Measurements from ENCODE around the gene ZNF735. TPM values are rescaled to one million over a fixed set of nuclear protein-coding genes. Genes with fewer than 3 reads are reported as not detected.

ZNF735 gene
- total RNA-seq (2011; cell fraction: chromatin; rRNA removed; ENCODE audit: low replicate concordance) = not detected in 2 replicates
- not detected in 2 replicates for total RNA-seq (2011; cell fraction: nucleolus; rRNA removed)
- not detected in 2 replicates for total RNA-seq (2011; cell fraction: nucleoplasm; rRNA removed)
- total RNA-seq (2014; rRNA removed) = not detected in 2 replicates
- total RNA-seq (2014; rRNA removed; fragmentation: Illumina TruSeq; extraction: Trizol) = not detected in 2 replicates
- not detected in 2 replicates for total RNA-seq (2015; rRNA removed; fragmentation: Illumina TruSeq; extraction: Trizol)
- not detected in 2 replicates for total RNA-seq (2021)
- not detected in 2 replicates for polyA plus RNA-seq (2011; rRNA removed)
- polyA plus RNA-seq (2011; cell fraction: cytosol; rRNA removed) = not detected in 2 replicates
- not detected in 2 replicates for polyA plus RNA-seq (2011; cell fraction: nucleus; rRNA removed)
- polyA plus RNA-seq (2012) = not detected in 2 replicates
- polyA plus RNA-seq (2014; fragmentation: Illumina TruSeq; extraction: Trizol) = not detected in 2 replicates
- polyA plus RNA-seq (2014; fragmentation: Nextera tagmentation; extraction: Ambion mirVana) = not detected
- not detected in 2 replicates for polyA plus RNA-seq (2014; rRNA removed)
- polyA minus RNA-seq (2011; rRNA and poly(A)+ RNA removed) = not detected in 2 replicates
- polyA minus RNA-seq (2011; cell fraction: cytosol; rRNA and poly(A)+ RNA removed) = not detected in 2 replicates
- not detected in 2 replicates for polyA minus RNA-seq (2011; cell fraction: nucleus; rRNA and poly(A)+ RNA removed)
- not detected for Bru-seq, nascent RNA
- not detected for BruChase-seq, experiment 1, labeled RNA remaining after a 2-hour chase
- not detected for BruChase-seq, experiment 2, labeled RNA remaining after a 6-hour chase
- long read RNA-seq, experiment 1 = 0 reads
- long read RNA-seq, experiment 2 = 0 reads
- long read RNA-seq, experiment 3 = 0 reads

GRCh38 chr7:64206903-64207302 lies at the start of gene ZNF735:
Gene ZNF735 (plus strand): TSS chr7:64207203. CDS start chr7:64207203, 0 bp downstream.
- Histone ChIP-seq H3K9me1 (ENCODE audit: control insufficient read depth, insufficient read depth, low read length) (no peaks in the 10 kb centered on the region), H3K9me3 (replicated peaks; ENCODE audit: control insufficient read depth, insufficient read depth, low read depth, low read length) (no peaks in the 10 kb centered on the region), H2AFZ (ENCODE audit: low read depth, low read length) (no peak within 1 kb of the TSS), H3K9ac (ENCODE audit: insufficient read depth in 1 of 2, low read depth in 2 of 2, low read length in 2 of 2) (no peak within 1 kb of the TSS), H3K27ac (ENCODE audit: extremely low read depth, low read depth, low read length) (no peak within 1 kb of the TSS), H3K36me3 (ENCODE audit: control insufficient read depth, insufficient read depth, low read length) (no peaks in the 10 kb centered on the region), H3K79me2 (ENCODE audit: control insufficient read depth, insufficient read depth, low read length) (no peaks in the 10 kb centered on the region), H3K27me3 (ENCODE audit: control insufficient read depth in 2 of 2, insufficient read depth in 2 of 2, low read length in 2 of 2) (no peaks in the 10 kb centered on the region), H4K20me1 (replicated peaks; ENCODE audit: control insufficient read depth, insufficient read depth, low read length) (no peaks in the 10 kb centered on the region), H3K4me2 (ENCODE audit: insufficient read depth, low read length) (no peak within 1 kb of the TSS), H3K4me1 (replicated peaks in 1 of 2; ENCODE audit: control insufficient read depth in 2 of 2, insufficient read depth in 2 of 2, low read length in 2 of 2) (no peaks in the 10 kb centered on the region), H3K4me3 (no peak within 1 kb of the TSS)
- intact Hi-C loops (cut with micrococcal nuclease) (no loop called here), in situ Hi-C loops (cut with MboI) (no loop called here)
- FAIRE-seq = no peak
- ChIA-PET CTCF (ENCODE audit: low intra/inter-chr PET ratio) (no interaction called here), POLR2A (no interaction called here)
- no peak for DNase-seq (ENCODE audit: extremely low read depth in 1 of 4, low spot score in 3 of 4)
- no TSS peak for BruUV-seq (replicated peaks)
- TF ChIP-seq MAZ (CRISPR knock-in tag; conservative IDR thresholded peaks at IDR 0.05 in 1 of 2, IDR thresholded peaks at IDR 0.05 in 1 of 2) (no peak), MLX (CRISPR knock-in tag; conservative IDR thresholded peaks at IDR 0.05) (no peak), MITF (IDR thresholded peaks at IDR 0.05) (no peak), CBFA2T2 (conservative IDR thresholded peaks at IDR 0.05) (no peak), ZNF146 (CRISPR knock-in tag; IDR thresholded peaks at IDR 0.05; ENCODE audit: unreplicated experiment) (no peak), ZNF639 (CRISPR knock-in tag; conservative IDR thresholded peaks at IDR 0.05 in 1 of 2, IDR thresholded peaks at IDR 0.05 in 1 of 2) (no peak), MYNN (IDR thresholded peaks at IDR 0.05) (no peak), MYNN (CRISPR knock-in tag; IDR thresholded peaks at IDR 0.05) (no peak)
- WGBS (ENCODE audit: insufficient coverage, low coverage, missing lambda C conversion rate) = 1% methylated on average over 13 of the region's 13 CpGs
- ATAC-seq = no peak
